D721Med (cell line): ENCODE measurements around the gene GNE.
"Not testable (repeated sequence)": the region's sequence is repeated elsewhere in the genome, so short reads cannot be mapped to it uniquely, and the experiment has no call there.

ENCODE experiments used
- DNase-seq: peaks from one replicate; pipeline ENCODE4 v3.0.0; 2011; ENCODE audit warnings: low spot score; ENCODE audit not compliant: insufficient read length
- FAIRE-seq: peaks from 2 replicates; lab custom pipeline; 2011; peaks lifted over from hg19 to GRCh38; lab: Jason Lieb, UNC
- CTCF ChIP-seq: IDR thresholded peaks from 2 replicates; pipeline ENCODE4 v1.5.1; 2012; ENCODE audit warnings: mild to moderate bottlenecking, control low read depth; ENCODE audit not compliant: insufficient read depth; ENCODE audit errors: missing control alignments

Gene GNE

DNA sequence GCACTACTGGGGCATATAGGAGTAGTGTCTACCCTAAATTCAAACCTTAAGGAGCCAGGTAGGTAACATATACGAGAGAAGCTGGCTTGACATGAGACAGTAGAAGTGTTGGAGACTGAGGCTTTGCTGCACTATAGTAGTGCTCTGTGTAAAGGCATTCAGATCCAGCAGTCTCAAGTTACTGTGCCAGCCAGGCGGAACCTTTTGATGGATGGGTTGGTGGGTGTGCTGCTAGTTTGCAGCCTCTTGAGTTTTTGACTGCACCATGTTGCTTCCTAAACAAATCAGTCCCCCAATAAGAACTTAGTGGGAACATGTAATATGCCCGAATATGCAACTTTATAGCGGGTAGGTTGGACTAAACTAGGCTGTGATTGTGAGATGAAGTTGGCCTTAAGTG is 66.1 kb downstream of the GNE start:
- FAIRE-seq: no peak
- no peak for TF ChIP-seq CTCF
- DNase-seq: no peak

DNA sequence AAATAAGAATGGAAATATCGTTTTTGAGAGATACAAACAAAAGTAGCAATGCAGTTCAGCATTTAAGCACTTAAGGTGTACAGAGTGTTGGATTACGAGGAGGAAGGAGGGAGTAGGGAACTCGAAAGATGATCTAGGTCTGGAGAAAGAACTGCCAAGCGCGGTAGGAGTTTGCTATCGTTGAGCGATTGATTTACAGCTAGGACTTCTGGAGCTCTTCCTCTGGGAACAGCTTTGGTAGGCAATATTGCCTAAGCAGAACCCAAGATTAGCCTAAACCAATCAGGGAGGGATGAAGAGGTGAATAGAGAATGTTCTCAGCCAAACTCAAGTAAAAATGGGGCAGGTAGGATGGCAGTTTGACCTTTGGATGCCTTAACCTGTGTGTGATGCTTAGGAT is 66.6 kb downstream of the GNE start:
- FAIRE-seq: no peak
- DNase-seq: no peak
- TF ChIP-seq CTCF: no peak

GRCh38 chr9:36191290-36191645 is 67.0 kb downstream of the GNE start:
- no peak for TF ChIP-seq CTCF
- DNase-seq: no peak
- no peak for FAIRE-seq

- peak; percentile 57 for TF ChIP-seq CTCF
- FAIRE-seq (no peak), DNase-seq (peak; percentile 96)
Measured at GRCh38 chr9:36190388-36191289, 67.6 kb downstream of the GNE start, which contains the start of gene CLTA. Gene CLTA, plus strand, starts transcription at chr9:36190921. Its CDS starts 136 bp downstream, at chr9:36191057.

- FAIRE-seq: no peak
- no peak for DNase-seq
Measured at GRCh38 chr9:36189976-36190375, 68.3 kb downstream of the GNE start.

GRCh38 chr9:36188212-36188611 is 70.0 kb downstream of the GNE start:
- FAIRE-seq (no peak), DNase-seq (no peak)
- no peak for TF ChIP-seq CTCF

More at GRCh38 chr9:36189976-36190375, 68.3 kb downstream of the GNE start:
- no peak for TF ChIP-seq CTCF

DNA sequence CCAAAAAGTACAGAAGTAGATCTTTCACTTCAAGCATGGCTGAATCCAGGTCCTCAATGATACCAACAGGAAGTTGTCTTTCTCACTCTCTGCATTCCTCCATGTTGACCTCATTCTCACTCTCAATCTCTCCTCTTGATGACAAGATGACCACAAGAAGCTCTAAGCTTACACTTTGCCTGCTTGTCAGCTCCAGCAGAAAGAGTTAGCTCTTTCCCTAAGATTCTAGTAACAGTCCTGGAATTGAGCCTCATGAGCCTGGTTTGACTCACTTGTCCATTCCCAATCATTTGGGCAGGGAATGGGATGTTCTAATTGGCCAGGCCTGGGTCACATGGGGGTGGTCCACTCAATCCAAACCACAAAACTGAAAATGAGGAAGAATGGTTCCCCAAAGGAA is 70.8 kb downstream of the GNE start:
- DNase-seq (no peak), FAIRE-seq (no peak)

DNA sequence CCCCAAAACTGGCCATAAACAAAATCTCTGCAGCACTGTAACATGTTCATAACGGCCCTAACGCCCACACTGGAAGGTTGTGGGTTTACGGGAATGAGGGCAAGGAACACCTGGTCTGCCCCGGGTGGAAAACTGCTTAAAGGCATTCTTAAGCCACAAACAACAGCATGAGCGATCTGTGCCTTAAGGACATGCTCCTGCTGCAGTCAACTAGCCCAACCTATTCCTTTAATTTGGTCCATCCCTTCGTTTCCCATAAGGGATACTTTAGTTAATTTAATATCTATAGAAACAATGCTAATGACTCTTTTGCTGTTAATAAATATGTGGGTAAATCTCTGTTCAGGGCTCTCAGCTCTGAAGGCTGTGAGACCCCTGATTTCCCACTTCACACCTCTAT is 78.0 kb downstream of the GNE start:
- FAIRE-seq, DNase-seq: not testable (repeated sequence)

More for the DNA sequence above, 70.8 kb downstream of the GNE start:
- TF ChIP-seq CTCF: no peak
